ENCODE data around the gene LARP4. TPM values are rescaled to one million over a fixed set of nuclear protein-coding genes. Genes with fewer than 3 reads are reported as not detected.

Gene LARP4
- total RNA-seq, 1 donor from 2014 or later = 58.0 TPM

DNA sequence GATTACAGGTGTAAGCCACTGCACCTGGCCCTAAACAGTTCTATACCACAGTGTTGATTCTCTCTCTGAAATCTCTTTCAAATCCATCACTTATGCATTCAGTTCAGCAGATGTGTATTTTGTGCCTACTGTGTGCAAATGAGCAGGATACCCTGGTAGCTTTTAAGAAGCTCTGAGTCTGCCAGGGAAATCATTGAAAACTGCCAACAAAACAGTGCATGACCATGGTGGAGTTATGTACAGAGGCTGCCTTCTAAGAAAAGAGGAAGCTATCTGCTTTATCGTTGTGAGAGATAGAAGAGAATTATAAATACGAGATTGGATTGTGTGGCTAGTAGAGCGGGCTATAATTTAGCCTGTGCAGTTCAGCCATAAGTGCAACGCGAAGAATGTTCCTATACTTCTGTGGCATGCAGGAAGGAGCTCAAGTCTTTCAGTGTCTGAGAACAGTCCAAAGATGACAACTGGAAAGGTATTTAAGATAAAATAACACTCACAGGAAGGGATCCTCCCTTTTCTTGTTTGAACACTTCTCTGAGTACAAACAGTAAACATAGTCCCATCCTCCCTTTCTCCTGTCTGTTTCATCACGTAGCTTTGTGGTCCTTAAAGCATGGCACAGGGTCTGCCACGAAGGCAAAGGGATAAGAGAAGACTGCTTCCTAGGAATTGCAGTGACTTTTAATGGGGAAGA, 108.4 kb downstream of the LARP4 start:
- peaks cover 3% of the 10 kb centered on the region for H3K36me3 Mint-ChIP-seq (ENCODE audit: low read depth)
- no peaks in the 10 kb centered on the region for H3K9me3 Mint-ChIP-seq
- H3K27ac Mint-ChIP-seq (ENCODE audit: unreplicated experiment) = no peak overlapping the region
- H3K4me1 Mint-ChIP-seq = peaks cover 49% of the 10 kb centered on the region
- peak overlapping the region; percentile 47 for H3K4me3 Mint-ChIP-seq
- TF ChIP-seq, protein P1, sequence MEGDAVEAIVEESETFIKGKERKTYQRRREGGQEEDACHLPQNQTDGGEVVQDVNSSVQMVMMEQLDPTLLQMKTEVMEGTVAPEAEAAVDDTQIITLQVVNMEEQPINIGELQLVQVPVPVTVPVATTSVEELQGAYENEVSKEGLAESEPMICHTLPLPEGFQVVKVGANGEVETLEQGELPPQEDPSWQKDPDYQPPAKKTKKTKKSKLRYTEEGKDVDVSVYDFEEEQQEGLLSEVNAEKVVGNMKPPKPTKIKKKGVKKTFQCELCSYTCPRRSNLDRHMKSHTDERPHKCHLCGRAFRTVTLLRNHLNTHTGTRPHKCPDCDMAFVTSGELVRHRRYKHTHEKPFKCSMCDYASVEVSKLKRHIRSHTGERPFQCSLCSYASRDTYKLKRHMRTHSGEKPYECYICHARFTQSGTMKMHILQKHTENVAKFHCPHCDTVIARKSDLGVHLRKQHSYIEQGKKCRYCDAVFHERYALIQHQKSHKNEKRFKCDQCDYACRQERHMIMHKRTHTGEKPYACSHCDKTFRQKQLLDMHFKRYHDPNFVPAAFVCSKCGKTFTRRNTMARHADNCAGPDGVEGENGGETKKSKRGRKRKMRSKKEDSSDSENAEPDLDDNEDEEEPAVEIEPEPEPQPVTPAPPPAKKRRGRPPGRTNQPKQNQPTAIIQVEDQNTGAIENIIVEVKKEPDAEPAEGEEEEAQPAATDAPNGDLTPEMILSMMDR (conservative IDR thresholded peaks at IDR 0.05) = no peak
- DNase-seq (ENCODE audit: low read depth, low spot score) = no peak
- peaks cover 2% of the 10 kb centered on the region for H3K27me3 Mint-ChIP-seq (ENCODE audit: low read depth)

DNA sequence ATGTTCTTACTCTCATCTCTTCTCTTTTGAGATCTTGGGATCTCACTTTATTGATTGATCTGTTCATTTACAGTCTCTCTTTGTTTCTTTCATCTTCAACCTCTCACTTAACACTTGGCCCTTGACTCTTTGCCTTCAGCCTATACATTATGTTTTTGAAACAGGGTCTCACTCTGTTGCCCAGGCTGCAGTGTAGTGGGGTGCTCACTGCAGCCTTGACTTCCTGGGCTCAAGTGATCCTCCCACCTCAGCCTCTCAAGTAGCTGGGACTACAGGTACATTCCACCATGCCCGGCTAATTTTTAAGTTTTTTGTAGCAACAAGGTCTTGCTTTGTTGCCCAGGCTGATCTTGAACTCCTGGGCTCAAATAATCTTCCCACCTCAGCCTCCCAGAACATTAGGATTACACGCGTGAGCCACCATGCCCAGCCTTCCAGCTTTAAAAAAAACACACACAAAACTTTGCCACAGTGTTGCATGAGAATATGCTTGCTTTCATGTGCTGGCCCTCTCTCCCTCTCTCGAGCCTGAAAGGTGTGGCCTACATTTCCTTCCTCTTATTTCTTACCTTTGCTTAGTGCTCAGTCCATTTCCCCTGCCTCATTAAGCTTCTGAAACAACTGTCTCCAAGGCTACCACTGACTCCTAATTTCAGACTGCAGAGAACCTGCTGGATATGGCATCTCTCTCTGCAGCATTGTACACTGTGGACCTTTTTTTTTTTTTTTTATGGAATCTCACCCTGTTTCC, 114.0 kb downstream of the LARP4 start:
- Mint-ChIP-seq H3K9me3 (no peaks in the 10 kb centered on the region), H3K27ac (ENCODE audit: unreplicated experiment) (no peak overlapping the region), H3K27me3 (ENCODE audit: low read depth) (no peaks in the 10 kb centered on the region), H3K36me3 (ENCODE audit: low read depth) (no peaks in the 10 kb centered on the region), H3K4me1 (peaks cover 12% of the 10 kb centered on the region), H3K4me3 (no peak overlapping the region)
- TF ChIP-seq, protein P1 (conservative IDR thresholded peaks at IDR 0.05) = no peak
- no peak for DNase-seq (ENCODE audit: low read depth, low spot score)

DNA sequence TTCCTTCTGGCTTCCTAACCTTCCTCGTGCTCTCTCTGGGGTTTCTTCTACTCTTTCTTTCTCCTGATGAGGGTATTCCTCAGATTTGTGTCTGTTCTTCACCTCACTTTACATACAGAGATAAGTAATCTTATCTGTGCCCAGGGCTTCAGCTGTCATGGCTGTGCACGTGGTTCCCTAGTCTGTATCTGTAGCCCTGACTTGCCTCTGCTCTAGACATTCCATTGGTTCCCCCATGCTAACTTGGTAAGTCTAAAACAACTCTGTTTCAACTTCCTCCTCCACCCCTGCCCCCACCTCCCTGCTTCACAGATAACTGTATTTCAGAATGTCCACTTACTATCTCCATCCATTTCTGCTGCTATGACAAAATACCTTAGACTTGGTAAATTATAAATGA, 114.9 kb downstream of the LARP4 start:
- Mint-ChIP-seq H3K27ac (ENCODE audit: unreplicated experiment) (peak overlapping the region; percentile 3), H3K9me3 (no peaks in the 10 kb centered on the region)

DNA sequence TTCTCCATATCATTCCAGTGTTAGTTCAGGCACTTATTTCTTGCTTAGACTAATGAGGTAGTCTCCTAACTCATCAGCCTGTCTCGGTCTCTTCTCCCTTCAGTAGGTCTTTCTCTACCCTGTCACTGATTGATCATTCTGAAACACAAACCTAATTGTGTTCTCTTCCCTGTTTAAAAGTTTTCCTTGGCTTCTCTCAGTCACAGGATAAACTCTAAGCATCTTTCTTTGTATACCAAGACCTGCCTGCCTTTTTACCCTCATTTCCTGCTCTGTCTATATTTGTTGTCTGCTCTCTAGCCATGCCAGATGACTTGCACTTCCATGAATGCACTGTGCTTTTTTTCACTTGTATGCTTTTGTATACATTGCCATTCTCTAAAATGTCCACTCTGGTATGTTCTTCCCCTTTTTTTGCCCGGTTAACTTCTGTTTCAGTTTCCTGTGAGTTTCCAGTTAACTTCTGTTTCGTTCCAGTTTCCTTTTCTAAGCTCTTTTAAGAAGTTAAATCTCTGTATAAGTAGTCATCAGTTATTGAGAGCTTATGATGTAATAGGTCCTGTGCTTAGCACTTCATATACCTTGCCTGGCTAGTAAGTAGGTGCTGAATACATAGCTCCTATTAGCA, 116.8 kb downstream of the LARP4 start:
- H3K4me3 Mint-ChIP-seq = no peak overlapping the region
- TF ChIP-seq, protein P1 (conservative IDR thresholded peaks at IDR 0.05) = no peak
- no peak for DNase-seq (ENCODE audit: low read depth, low spot score)
- no peaks in the 10 kb centered on the region for H3K27me3 Mint-ChIP-seq (ENCODE audit: low read depth)
- no peaks in the 10 kb centered on the region for H3K9me3 Mint-ChIP-seq
- peaks cover 4% of the 10 kb centered on the region for H3K36me3 Mint-ChIP-seq (ENCODE audit: low read depth)
- no peak overlapping the region for H3K27ac Mint-ChIP-seq (ENCODE audit: unreplicated experiment)
- peaks cover 9% of the 10 kb centered on the region for H3K4me1 Mint-ChIP-seq

More for the DNA sequence above, 114.9 kb downstream of the LARP4 start:
- H3K36me3 Mint-ChIP-seq (ENCODE audit: low read depth) = no peaks in the 10 kb centered on the region
- peaks cover 9% of the 10 kb centered on the region for H3K4me1 Mint-ChIP-seq
- no peaks in the 10 kb centered on the region for H3K27me3 Mint-ChIP-seq (ENCODE audit: low read depth)
- DNase-seq (ENCODE audit: low read depth, low spot score) = no peak
- TF ChIP-seq, protein P1 (conservative IDR thresholded peaks at IDR 0.05) = no peak
- H3K4me3 Mint-ChIP-seq = no peak overlapping the region

DNA sequence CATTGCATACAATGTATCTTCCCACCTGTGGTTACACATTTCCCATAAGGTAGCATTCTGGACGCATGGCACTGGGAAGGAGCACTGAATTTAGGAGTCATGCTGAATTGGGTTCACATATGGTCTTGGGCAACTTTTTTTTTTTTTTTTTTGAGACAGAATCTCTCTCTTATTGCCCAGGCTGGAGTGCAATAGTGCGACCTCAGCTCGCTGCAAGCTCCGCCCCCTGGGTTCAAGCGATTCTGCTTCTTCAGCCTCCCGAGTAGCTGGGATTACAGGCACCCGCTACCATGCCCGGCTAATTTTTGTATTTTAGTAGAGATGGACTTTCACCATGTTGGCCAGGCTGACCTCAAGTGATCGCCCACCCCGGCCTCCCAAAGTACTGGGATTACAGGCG, 117.4 kb downstream of the LARP4 start:
- H3K27me3 Mint-ChIP-seq (ENCODE audit: low read depth) = no peaks in the 10 kb centered on the region
- H3K27ac Mint-ChIP-seq (ENCODE audit: unreplicated experiment) = no peak overlapping the region
- TF ChIP-seq, protein P1 (conservative IDR thresholded peaks at IDR 0.05) = no peak
- peaks cover 9% of the 10 kb centered on the region for H3K4me1 Mint-ChIP-seq
- H3K36me3 Mint-ChIP-seq (ENCODE audit: low read depth) = peaks cover 6% of the 10 kb centered on the region
- no peak for DNase-seq (ENCODE audit: low read depth, low spot score)
- no peak overlapping the region for H3K4me3 Mint-ChIP-seq
- H3K9me3 Mint-ChIP-seq = no peaks in the 10 kb centered on the region

Measured in neural crest cell (in vitro differentiated cells).